Endothelial cell of umbilical vein (primary cell): ENCODE results near the gene EXOC7.

Experiments used
- EZH2 ChIP-seq: IDR thresholded peaks from 2 replicates; pipeline ENCODE4 v1.6.1; 2012; ENCODE audit warnings: borderline replicate concordance, low read depth, mild to moderate bottlenecking, moderate library complexity, low read length, inconsistent platforms; ENCODE audit not compliant: severe bottlenecking
- FOS ChIP-seq: IDR thresholded peaks from 2 replicates; pipeline ENCODE4 v1.6.1; 2011; ENCODE audit warnings: mild to moderate bottlenecking, low read length, moderate library complexity, borderline replicate concordance; ENCODE audit not compliant: insufficient read depth
- JUN ChIP-seq: IDR thresholded peaks from 2 replicates; pipeline ENCODE4 v1.6.1; 2011; ENCODE audit warnings: borderline replicate concordance, low read depth; ENCODE audit not compliant: insufficient read length, insufficient read depth
- MYC ChIP-seq: IDR thresholded peaks from one replicate; pipeline ENCODE4 v1.6.1; 2011; ENCODE audit warnings: mild to moderate bottlenecking, low read depth, low read length
- POLR2A ChIP-seq: IDR thresholded peaks from 2 replicates; pipeline ENCODE4 v1.6.1; 2012; ENCODE audit warnings: low read depth, mild to moderate bottlenecking, control low read depth, low read length
- POLR2AphosphoS5 ChIP-seq: IDR thresholded peaks from 2 replicates; pipeline ENCODE4 v1.6.1; 2012; ENCODE audit warnings: low read depth, mild to moderate bottlenecking, control low read depth, low read length, moderate library complexity; ENCODE audit not compliant: insufficient read depth
- TF ChIP-seq, protein P1 (sequence below), 2 donors: IDR thresholded peaks; 1 replicate in 1 of 2; 2 replicates in 1 of 2; pipeline ENCODE4 v1.5.1; 2011; ENCODE audit warnings: low read length in 2 of 2, mild to moderate bottlenecking in 2 of 2, moderate library complexity in 2 of 2, control low read depth in 1 of 2, inconsistent platforms in 1 of 2, low read depth in 1 of 2; ENCODE audit not compliant: insufficient read depth in 1 of 2; ENCODE audit errors: extremely low read depth in 1 of 2
- TF ChIP-seq, protein P2 (sequence below): IDR thresholded peaks from 2 replicates; pipeline ENCODE4 v1.6.1; 2011; ENCODE audit not compliant: insufficient read depth, insufficient read length

DNA sequence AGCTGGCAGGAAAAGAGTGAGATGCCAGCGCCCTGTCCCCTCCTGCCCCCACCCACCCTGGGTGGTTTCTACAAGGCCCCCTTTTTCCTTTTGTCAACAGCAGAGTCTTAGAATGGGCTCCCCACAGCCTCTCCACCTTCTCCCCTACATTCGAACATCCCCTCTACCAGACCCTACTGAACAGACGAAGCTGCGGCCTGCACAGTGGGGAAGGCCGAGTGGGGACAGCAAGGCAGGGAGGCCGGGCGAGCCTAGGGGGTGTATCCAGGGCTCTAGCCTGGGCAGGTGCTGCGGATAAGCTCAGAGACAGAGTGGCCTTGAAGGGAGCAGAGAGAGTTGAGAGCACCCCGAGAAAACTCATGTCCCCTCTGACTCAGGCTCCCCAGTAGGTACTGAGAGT lies 17.2 kb downstream of the EXOC7 start:
- TF ChIP-seq, protein P1, sequence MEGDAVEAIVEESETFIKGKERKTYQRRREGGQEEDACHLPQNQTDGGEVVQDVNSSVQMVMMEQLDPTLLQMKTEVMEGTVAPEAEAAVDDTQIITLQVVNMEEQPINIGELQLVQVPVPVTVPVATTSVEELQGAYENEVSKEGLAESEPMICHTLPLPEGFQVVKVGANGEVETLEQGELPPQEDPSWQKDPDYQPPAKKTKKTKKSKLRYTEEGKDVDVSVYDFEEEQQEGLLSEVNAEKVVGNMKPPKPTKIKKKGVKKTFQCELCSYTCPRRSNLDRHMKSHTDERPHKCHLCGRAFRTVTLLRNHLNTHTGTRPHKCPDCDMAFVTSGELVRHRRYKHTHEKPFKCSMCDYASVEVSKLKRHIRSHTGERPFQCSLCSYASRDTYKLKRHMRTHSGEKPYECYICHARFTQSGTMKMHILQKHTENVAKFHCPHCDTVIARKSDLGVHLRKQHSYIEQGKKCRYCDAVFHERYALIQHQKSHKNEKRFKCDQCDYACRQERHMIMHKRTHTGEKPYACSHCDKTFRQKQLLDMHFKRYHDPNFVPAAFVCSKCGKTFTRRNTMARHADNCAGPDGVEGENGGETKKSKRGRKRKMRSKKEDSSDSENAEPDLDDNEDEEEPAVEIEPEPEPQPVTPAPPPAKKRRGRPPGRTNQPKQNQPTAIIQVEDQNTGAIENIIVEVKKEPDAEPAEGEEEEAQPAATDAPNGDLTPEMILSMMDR (IDR thresholded peaks at IDR 0.05; ENCODE audit: extremely low read depth in 1 of 2, insufficient read depth in 1 of 2, low read depth in 1 of 2, low read length in 2 of 2): no peak
- TF ChIP-seq POLR2A: no peak
- TF ChIP-seq EZH2: no peak
- TF ChIP-seq POLR2AphosphoS5: no peak
- no peak for TF ChIP-seq JUN
- TF ChIP-seq, protein P2, sequence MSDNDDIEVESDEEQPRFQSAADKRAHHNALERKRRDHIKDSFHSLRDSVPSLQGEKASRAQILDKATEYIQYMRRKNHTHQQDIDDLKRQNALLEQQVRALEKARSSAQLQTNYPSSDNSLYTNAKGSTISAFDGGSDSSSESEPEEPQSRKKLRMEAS: no peak
- TF ChIP-seq FOS: no peak
- no peak for TF ChIP-seq MYC
